Psoas muscle (tissue), 8 donors: Measurements from ENCODE around the gene FEM1A. TPM values are rescaled to one million over a fixed set of nuclear protein-coding genes. Genes with fewer than 3 reads are reported as not detected.
"Not testable (repeated sequence)": the region's sequence is repeated elsewhere in the genome, so short reads cannot be mapped to it uniquely, and the experiment has no call there.

Experiments used
- ATAC-seq, 4 donors: fragments of 200-7000 bp; cut with Tn5 transposase; one replicate each; pipeline ENCODE4 v1.9.1; 2020; ENCODE audit warnings: moderate library complexity in 3 of 4, mild to moderate bottlenecking in 2 of 4
- DNase-seq, 2 donors: peaks; one replicate each; pipeline ENCODE4 v3.0.0-alpha.2; 2020
- H3K27ac ChIP-seq: fragments of 200-600 bp; one replicate; pipeline ENCODE4 v1.8.0; 2022
- H3K27me3 ChIP-seq, 3 donors: fragments of 200-600 bp in 1 of 3; one replicate each; pipeline versions ENCODE4 v1.6.1 to v1.8.0; 2013 to 2022; ENCODE audit warnings: low read length in 2 of 3, mild to moderate bottlenecking in 2 of 3, moderate library complexity in 1 of 3; ENCODE audit not compliant: insufficient read depth in 3 of 3
- H3K36me3 ChIP-seq, 2 donors: fragments of 200-600 bp in 1 of 2; one replicate each; pipeline versions ENCODE4 v1.6.1 to v1.8.0; 2013 to 2022; ENCODE audit warnings: low read depth in 1 of 2, mild to moderate bottlenecking in 1 of 2, moderate library complexity in 1 of 2; ENCODE audit not compliant: insufficient read depth in 1 of 2
- H3K4me1 ChIP-seq: fragments of 200-600 bp; one replicate; pipeline ENCODE4 v1.8.0; 2022
- H3K4me3 ChIP-seq: fragments of 200-600 bp; one replicate; pipeline ENCODE4 v1.8.0; 2022; ENCODE audit warnings: mild to moderate bottlenecking
- H3K9me3 ChIP-seq: fragments of 200-600 bp; one replicate; pipeline ENCODE4 v1.8.0; 2022
- CTCF ChIP-seq: fragments of 200-600 bp; IDR thresholded peaks from one replicate; pipeline ENCODE4 v1.8.0; 2022; ENCODE audit warnings: antibody characterized with exemption
- WGBS, 3 donors: extraction: QIAGEN DNeasy Blood & Tissue Kit; methylation state at CpG; one replicate each; pipeline versions ENCODE4 v1.1.6 to v1.1.7; 2013; 5-methylcytosine and 5-hydroxymethylcytosine counted together
- intact Hi-C, 2 donors: fragments of 100-400 bp; cut with DNase I; formaldehyde crosslinking; loops; one replicate each; pipeline versions ENCODE4 v1.11.0 to v1.14.2; 2022
- polyA plus RNA-seq, 3 donors: library from polyadenylated mRNA; stranded (reverse); fragments of 200-250 nt; gene quantifications; one replicate each; pipeline ENCODE4 v1.2.3, GENCODE V29; 2013
- total RNA-seq, 4 donors: library from RNA; stranded (reverse); fragmentation: NEBNext Ultra II Directional in 2 of 4; extraction: Animal tissue kit (Norgen Biotek cat#: 25700) in 2 of 4; gene quantifications; one replicate each; pipeline versions ENCODE4 v1.2.1 to v1.2.4, GENCODE V29; 2021 to 2023
- donor health status: healthy with polysubstance abuse.
- donor health status: DM: no; HTN: no; CAD: no; lungs with moderate emphysema.
- donor health status: Bipolar disorder and iron deficiency.
- donor health status: healthy.
- donor health status: DM: yes; HTN: yes; CAD: no.
- donor health status: DM: no; HTN: no; CAD: no.
- donor health status: DM: no; HTN: no; CAD: no.
- donor health status: DM: yes; HTN: yes; CAD: no.

The FEM1A gene
- total and polyA plus RNA-seq, 7 donors: 63.2 to 214 (median 138) TPM

- Histone ChIP-seq H3K4me3 (no peak overlapping the region), H3K27me3 (no peaks in the 10 kb centered on the region), H3K27ac (peak overlapping the region; percentile 88), H3K4me1 (peaks cover 20% of the 10 kb centered on the region), H3K9me3 (no peaks in the 10 kb centered on the region), H3K36me3 (no peaks in the 10 kb centered on the region)
- TF ChIP-seq CTCF: peak; percentile 73
- ATAC-seq: peak; percentile 46 to 56 (median 49)
- peak; percentile 60 to 84 for DNase-seq
- intact Hi-C loops: loop anchor here (1.0 kb wide), 2 partner anchors 71 to 72 kb away; no protein-coding TSS in a partner anchor
- WGBS, 3 donors: 44 to 63% (median 44%) methylated on average over 26 to 33 of the region's 33 CpGs
Observed at GRCh38 chr19:4803736-4804695, 12.5 kb downstream of the FEM1A start.

DNA sequence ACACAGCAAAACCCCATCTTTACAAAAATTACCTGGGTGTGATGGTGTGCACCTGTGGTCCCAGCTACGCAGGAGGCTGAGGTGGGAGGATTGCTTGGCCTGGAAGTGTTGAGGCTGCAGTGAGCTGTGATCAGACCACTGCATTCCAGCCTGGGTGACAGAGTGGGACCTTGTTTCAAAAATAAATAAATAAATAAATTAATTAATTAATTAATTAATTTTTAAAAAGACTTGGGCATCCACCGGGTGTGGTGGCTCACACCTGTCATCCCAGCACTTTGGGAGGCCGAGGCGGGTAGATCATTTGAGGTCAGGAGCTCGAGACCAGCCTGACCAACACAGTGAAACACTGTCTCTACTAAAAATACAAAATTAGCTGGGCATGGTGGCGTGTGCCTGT lies 13.6 kb downstream of the FEM1A start:
- H3K27ac ChIP-seq, H3K4me3 ChIP-seq, H3K27me3 ChIP-seq, ATAC-seq, intact Hi-C loops, H3K36me3 ChIP-seq, DNase-seq, H3K9me3 ChIP-seq: not testable (repeated sequence)
- H3K4me1 ChIP-seq: peaks cover 20% of the 10 kb centered on the region
- WGBS, 3 donors: 86 to 94% (median 90%) methylated on average over 6 of the region's 6 CpGs

DNA sequence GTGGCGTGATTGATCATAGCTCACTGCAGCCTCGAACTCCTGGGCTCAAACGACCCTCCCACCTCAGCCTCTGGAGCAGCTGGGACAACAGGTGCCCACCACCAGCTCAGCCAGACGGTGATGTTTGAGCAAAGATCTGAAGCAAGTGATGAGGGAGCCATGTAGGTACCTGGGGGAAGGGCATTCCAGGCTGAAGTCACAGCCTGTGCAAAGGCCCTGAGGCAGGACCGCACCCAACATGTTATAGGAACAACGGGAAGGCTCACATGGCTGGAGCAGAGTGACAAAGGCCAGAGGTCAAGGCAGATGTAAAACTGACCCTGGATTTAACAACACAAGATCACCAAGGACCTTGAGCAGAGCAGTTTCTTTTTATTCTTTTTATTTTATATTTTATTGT lies 14.8 kb downstream of the FEM1A start:
- H3K27me3 ChIP-seq: no peaks in the 10 kb centered on the region
- DNase-seq (no peak), ATAC-seq (no peak)
- no peak overlapping the region for H3K27ac ChIP-seq
- no peak for TF ChIP-seq CTCF
- H3K36me3 ChIP-seq: no peaks in the 10 kb centered on the region
- H3K4me3 ChIP-seq: no peak overlapping the region
- WGBS, 3 donors: 63 to 81% (median 76%) methylated on average over 6 of the region's 6 CpGs
- peaks cover 13% of the 10 kb centered on the region for H3K4me1 ChIP-seq
- intact Hi-C loops: no loop called here
- no peaks in the 10 kb centered on the region for H3K9me3 ChIP-seq

DNA sequence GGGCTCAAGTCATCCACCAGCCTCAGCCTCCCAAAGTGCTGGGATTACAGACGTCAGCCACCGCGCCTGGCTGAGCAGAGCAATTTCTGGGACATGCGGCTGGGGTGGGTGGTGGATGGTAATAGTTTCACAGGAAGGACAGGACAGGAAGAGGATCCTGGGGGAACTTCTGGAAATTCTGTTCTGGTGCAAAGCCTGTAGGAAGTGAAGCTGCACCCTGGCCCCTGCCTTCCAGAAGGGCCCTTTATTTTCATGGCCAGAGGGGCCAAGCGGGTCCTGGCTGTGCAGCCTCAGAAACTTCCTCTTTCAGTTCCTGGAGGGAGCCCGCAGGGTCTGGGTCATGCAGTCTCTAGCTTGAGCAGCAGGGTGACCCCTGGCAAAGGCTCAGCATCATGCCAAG lies 15.7 kb downstream of the FEM1A start:
- Histone ChIP-seq H3K4me3 (no peak overlapping the region), H3K36me3 (no peaks in the 10 kb centered on the region), H3K9me3 (no peaks in the 10 kb centered on the region), H3K27me3 (no peaks in the 10 kb centered on the region), H3K27ac (no peak overlapping the region), H3K4me1 (peaks cover 9% of the 10 kb centered on the region)
- no peak for ATAC-seq
- intact Hi-C loops: no loop called here
- DNase-seq: peak; percentile 33 to 59
- no peak for TF ChIP-seq CTCF
- WGBS, 3 donors: 66 to 81% (median 73%) methylated on average over 6 of the region's 6 CpGs

DNA sequence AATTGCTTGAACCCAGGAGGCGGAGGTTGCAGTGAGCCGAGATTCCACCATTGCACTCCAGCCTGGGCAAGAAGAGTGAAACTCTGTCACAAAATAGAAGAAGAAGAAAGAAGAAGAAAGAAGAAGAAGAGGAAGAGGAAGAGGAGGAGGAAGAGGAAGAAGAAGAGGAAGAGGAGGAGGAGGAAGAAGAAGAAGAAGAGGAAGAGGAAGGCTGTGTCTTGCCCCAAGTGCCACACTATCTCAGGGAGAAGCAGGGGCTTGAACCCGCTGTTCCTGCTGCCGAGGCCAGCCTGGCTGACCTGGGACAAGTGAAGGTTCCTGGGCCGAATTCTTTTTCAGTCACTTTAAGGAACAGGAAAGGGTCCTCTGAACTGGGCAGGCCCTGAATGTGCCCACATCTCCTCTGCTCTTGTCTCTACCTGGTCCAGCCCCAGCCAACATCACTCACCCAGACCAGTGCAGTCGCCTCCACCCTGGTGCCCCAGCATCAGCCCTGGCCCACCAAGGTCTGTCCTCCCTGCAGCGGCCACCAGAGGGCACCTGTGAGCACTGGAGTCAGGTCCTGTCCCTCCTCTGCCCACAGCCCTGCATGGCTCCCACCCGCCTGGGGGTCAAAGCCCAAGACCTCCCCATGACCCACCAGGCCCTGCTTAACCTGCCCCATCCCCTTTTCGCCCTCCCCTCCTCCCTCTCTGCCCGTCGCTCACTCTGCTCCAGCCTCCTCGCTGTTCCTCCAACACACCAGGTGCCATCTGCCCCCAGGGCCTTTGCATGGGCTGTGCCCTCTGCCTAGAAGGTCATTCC lies 20.0 kb downstream of the FEM1A start:
- H3K4me3 ChIP-seq: no peak overlapping the region
- DNase-seq (peak; percentile 87 to 92), ATAC-seq (peak; percentile 29 to 53 (median 50))
- H3K4me1 ChIP-seq: peaks cover 30% of the 10 kb centered on the region
- WGBS, 3 donors: 72 to 73% (median 72%) methylated on average over 12 of the region's 12 CpGs
- peaks cover 0 to 3% of the 10 kb centered on the region in 2 donors for H3K36me3 ChIP-seq
- intact Hi-C loops: loop anchor here (1.0 to 10.0 kb wide), 4 partner anchors 40 to 223 kb away; no protein-coding TSS in a partner anchor
- H3K27me3 ChIP-seq: no peaks in the 10 kb centered on the region
- H3K9me3 ChIP-seq: no peaks in the 10 kb centered on the region
- peak overlapping the region; percentile 93 for H3K27ac ChIP-seq
- peak; percentile 85 for TF ChIP-seq CTCF
